GM04504 (cell line): ENCODE measurements around the gene ADAM8.
"Not testable (repeated sequence)": the region's sequence is repeated elsewhere in the genome, so short reads cannot be mapped to it uniquely, and the experiment has no call there.

Experiments used
- DNase-seq: peaks from one replicate; pipeline ENCODE4 v3.0.0-alpha.2; 2012; ENCODE audit warnings: low read depth

Gene ADAM8

GRCh38 chr10:133231244-133231945 is 45.3 kb downstream of the ADAM8 start:
- DNase-seq: no peak

- DNase-seq: no peak
Observed at GRCh38 chr10:133230387-133231195, 46.1 kb downstream of the ADAM8 start.

GRCh38 chr10:133230044-133230361 is 46.7 kb downstream of the ADAM8 start, which contains the start of gene UTF1:
Gene UTF1, plus strand, starts transcription at chr10:133230217. Its CDS starts 72 bp downstream, at chr10:133230289.
- no peak for DNase-seq

- no peak for DNase-seq
Observed at GRCh38 chr10:133229265-133230043, 47.2 kb downstream of the ADAM8 start.

- no peak for DNase-seq
Observed at GRCh38 chr10:133227256-133227655, 49.4 kb downstream of the ADAM8 start.

GRCh38 chr10:133226251-133226808 is 50.3 kb downstream of the ADAM8 start:
- no peak for DNase-seq

GRCh38 chr10:133225707-133226191 is 50.9 kb downstream of the ADAM8 start:
- DNase-seq: no peak

GRCh38 chr10:133224756-133225372 is 51.8 kb downstream of the ADAM8 start:
- no peak for DNase-seq

GRCh38 chr10:133224076-133224475 is 52.6 kb downstream of the ADAM8 start:
- no peak for DNase-seq

- not testable (repeated sequence) for DNase-seq
Observed at GRCh38 chr10:133221756-133222155, 54.9 kb downstream of the ADAM8 start.

- DNase-seq: no peak
Observed at GRCh38 chr10:133221331-133221730, 55.3 kb downstream of the ADAM8 start.

GRCh38 chr10:133219782-133220181 is 56.9 kb downstream of the ADAM8 start:
- no peak for DNase-seq

- DNase-seq: no peak
Observed at GRCh38 chr10:133218891-133219290, 57.8 kb downstream of the ADAM8 start.

GRCh38 chr10:133217800-133218589 is 58.7 kb downstream of the ADAM8 start:
- DNase-seq: no peak

- DNase-seq: no peak
Observed at GRCh38 chr10:133216776-133217175, 59.9 kb downstream of the ADAM8 start.

- DNase-seq: no peak
Observed at GRCh38 chr10:133215586-133215985, 61.1 kb downstream of the ADAM8 start.

GRCh38 chr10:133214468-133215410 is 61.9 kb downstream of the ADAM8 start:
- DNase-seq: no peak

GRCh38 chr10:133213641-133214467 is 62.8 kb downstream of the ADAM8 start:
- DNase-seq: no peak
